Coronary artery (tissue), 2 donors: Measurements from ENCODE around the gene CEP95.
"Not testable (repeated sequence)": the region's sequence is repeated elsewhere in the genome, so short reads cannot be mapped to it uniquely, and the experiment has no call there.

Experiments
- DNase-seq: peaks from one replicate; pipeline ENCODE4 v3.0.0-alpha.2; 2017; ENCODE audit warnings: low spot score
- H3K27ac ChIP-seq, 2 donors: fragments of 200-600 bp; sonication (generic); one replicate each; pipeline ENCODE4 v1.5.1; 2016 to 2019
- H3K4me3 ChIP-seq: fragments of 200-600 bp; sonication (generic); 2 replicates; pipeline ENCODE4 v1.5.1; 2016; ENCODE audit warnings: mild to moderate bottlenecking, moderate library complexity
- CTCF ChIP-seq: fragments of 200-600 bp; sonication (generic); IDR thresholded peaks from one replicate; pipeline ENCODE4 v1.5.1; 2019; ENCODE audit warnings: antibody characterized with exemption

The CEP95 gene

DNA sequence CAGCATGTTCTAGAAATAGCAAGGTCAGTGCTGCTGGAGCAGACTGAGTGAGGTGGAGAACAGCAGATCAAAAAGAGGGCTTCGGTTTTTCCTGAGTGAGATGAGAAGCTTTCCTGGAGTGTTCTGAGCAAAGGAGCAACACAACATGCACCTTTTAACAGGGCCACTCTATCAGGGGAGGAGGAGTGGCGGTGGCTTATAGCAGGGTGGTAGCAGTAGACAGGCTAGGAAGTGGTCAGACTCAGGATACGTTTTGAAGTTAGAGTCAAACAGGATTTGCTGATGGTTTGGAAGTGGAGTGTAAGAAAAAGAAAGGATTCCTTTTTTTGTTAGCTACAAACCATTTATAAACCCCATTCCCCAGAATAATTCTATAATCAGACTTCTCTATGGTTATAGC, 22.4 kb upstream of the CEP95 start:
- DNase-seq = no peak
- TF ChIP-seq CTCF = no peak
- Histone ChIP-seq H3K27ac (no peak overlapping the region), H3K4me3 (no peak overlapping the region)

GRCh38 chr17:64488301-64488700, 18.5 kb upstream of the CEP95 start:
- H3K4me3 ChIP-seq = no peak overlapping the region
- no peak overlapping the region for H3K27ac ChIP-seq
- DNase-seq = no peak
- TF ChIP-seq CTCF = no peak

DNA sequence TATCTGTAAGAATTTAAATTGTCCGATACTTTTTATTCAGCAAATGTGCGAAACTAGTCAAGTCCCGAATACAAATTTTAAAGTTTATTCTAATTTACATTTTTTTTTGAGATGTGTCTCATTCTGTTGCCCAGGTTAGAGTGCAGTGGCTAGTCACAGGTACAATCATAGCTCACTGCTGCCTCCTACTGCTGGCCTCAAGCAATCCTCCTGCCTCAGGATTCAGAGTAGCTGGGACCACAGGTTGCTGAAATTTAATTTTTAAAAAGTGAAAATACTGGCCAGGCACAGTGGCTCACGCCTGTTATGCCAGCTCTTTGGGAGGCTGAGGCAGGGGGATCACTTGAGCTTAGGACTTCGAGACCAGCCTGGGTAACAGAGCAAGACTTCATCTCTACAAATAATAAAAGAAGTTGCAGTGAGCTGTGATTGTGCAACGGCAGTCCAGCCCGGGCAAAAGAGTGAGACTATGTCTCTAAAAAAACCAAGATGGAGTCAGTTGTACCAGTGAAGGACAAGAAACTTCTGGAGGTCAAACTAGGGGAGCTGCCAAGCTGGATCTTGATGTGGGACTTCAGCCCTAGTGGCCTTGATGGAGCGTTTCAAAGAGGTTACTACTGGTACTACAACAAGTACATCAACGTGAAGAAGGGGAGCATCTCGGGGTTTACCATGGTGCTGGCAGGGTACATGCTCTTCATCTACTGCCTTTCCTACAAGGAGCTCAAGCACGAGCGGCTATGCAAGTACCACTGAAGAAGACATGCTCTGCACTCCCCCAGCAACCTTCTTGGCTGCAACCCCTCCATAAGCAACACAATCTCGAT, 15.5 kb upstream of the CEP95 start:
- no peak for DNase-seq
- no peak for TF ChIP-seq CTCF
- Histone ChIP-seq H3K27ac (no peak overlapping the region), H3K4me3 (no peak overlapping the region)

GRCh38 chr17:64491994-64492393, 14.8 kb upstream of the CEP95 start:
- Histone ChIP-seq H3K27ac (no peak overlapping the region), H3K4me3 (no peak overlapping the region)
- no peak for TF ChIP-seq CTCF
- no peak for DNase-seq

- TF ChIP-seq CTCF = peak; percentile 27
- Histone ChIP-seq H3K4me3 (no peak overlapping the region), H3K27ac (no peak overlapping the region)
Observed at GRCh38 chr17:64492481-64493109, 14.2 kb upstream of the CEP95 start.

DNA sequence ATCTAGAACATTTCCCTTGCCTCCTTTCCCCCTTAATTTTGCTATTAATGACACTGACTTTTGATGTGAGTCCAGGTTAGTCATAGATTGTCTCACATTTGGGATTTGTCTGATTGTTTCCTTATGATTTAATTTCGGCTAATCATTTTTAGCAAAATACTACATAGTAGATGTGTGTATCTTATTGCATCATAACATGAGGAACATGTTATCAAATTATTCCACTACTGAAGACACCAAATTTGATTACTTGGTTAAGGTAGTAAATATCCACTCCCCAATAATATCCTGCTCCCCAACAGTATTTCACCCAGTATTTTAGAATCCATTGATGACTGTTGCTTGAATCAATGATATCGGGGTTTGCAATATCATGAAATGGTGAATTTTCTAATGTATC, 12.7 kb upstream of the CEP95 start:
- TF ChIP-seq CTCF = no peak

More at GRCh38 chr17:64492481-64493109, 14.2 kb upstream of the CEP95 start:
- no peak for DNase-seq

DNA sequence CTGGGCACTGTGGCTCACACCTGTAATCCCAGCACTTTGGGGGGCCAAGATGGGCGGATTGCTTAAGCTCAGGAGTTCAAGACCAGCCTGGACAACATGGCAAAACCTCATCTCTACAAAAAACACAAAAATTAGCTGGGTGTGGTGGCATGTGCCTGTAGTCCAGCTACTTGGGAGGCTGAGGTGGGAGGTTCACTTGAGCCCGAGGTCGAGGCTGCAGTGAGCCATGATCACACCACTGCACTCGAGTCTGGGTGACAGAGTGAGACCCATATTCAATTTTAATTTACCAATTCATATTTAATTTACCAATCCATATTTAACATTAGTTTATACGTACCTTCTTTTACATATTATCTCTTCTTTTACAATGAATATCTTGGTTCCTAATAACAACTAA, 11.5 kb upstream of the CEP95 start:
- peak overlapping the region; percentile 84 for H3K4me3 ChIP-seq
- DNase-seq, H3K27ac ChIP-seq: not testable (repeated sequence)

More for the DNA sequence above, 12.7 kb upstream of the CEP95 start:
- no peak for DNase-seq
- Histone ChIP-seq H3K4me3 (no peak overlapping the region), H3K27ac (no peak overlapping the region)
